Spleen (tissue), 11 donors: Measurements from ENCODE around the gene AKT1. TPM values are rescaled to one million over a fixed set of nuclear protein-coding genes. Genes with fewer than 3 reads are reported as not detected.

Experiments
- DNase-seq: peaks from one replicate; pipeline ENCODE4 v3.0.0-alpha.2; 2020
- H3K27ac ChIP-seq, 8 donors: fragments of 200-600 bp; sonication (generic) in 7 of 8; 1 replicate in 4 of 8; 2 replicates in 4 of 8; pipeline versions ENCODE4 v1.5.0 to v1.8.0; 2016 to 2021; ENCODE audit warnings: inconsistent platforms in 4 of 8, mild to moderate bottlenecking in 4 of 8, moderate library complexity in 1 of 8
- H3K27me3 ChIP-seq, 7 donors: fragments of 200-600 bp; sonication (generic) in 6 of 7; replicated peaks in 1 of 7; 1 replicate in 4 of 7; 2 replicates in 3 of 7; pipeline versions ENCODE4 v1.5.0 to v1.8.0; 2016 to 2021; ENCODE audit warnings: inconsistent platforms in 3 of 7, mild to moderate bottlenecking in 1 of 7
- H3K36me3 ChIP-seq, 6 donors: fragments of 200-600 bp; sonication (generic) in 5 of 6; 1 replicate in 4 of 6; 2 replicates in 2 of 6; pipeline versions ENCODE4 v1.5.0 to v1.8.0; 2016 to 2021; ENCODE audit warnings: inconsistent platforms in 2 of 6
- H3K4me1 ChIP-seq, 6 donors: fragments of 200-600 bp; sonication (generic) in 5 of 6; 1 replicate in 3 of 6; 2 replicates in 3 of 6; pipeline versions ENCODE4 v1.5.0 to v1.8.0; 2016 to 2021; ENCODE audit warnings: inconsistent platforms in 3 of 6
- H3K4me3 ChIP-seq, 8 donors: fragments of 200-600 bp; sonication (generic) in 7 of 8; 1 replicate in 4 of 8; 2 replicates in 4 of 8; pipeline versions ENCODE4 v1.5.0 to v1.8.0; 2016 to 2021; ENCODE audit warnings: inconsistent platforms in 4 of 8, mild to moderate bottlenecking in 4 of 8, moderate library complexity in 2 of 8
- H3K9me3 ChIP-seq, 8 donors: fragments of 200-600 bp; sonication (generic) in 7 of 8; 1 replicate in 4 of 8; 2 replicates in 4 of 8; pipeline versions ENCODE4 v1.5.0 to v1.8.0; 2016 to 2021; ENCODE audit warnings: inconsistent platforms in 4 of 8
- CTCF ChIP-seq, 11 experiments: fragments of 200-600 bp in 7 of 11; fragments of 450-650 bp in 4 of 11; sonication (generic) in 4 of 11; IDR thresholded peaks in 8 of 11; conservative IDR thresholded peaks in 3 of 11; 1 replicate in 7 of 11; 2 replicates in 4 of 11; pipeline versions ENCODE4 v1.4.0 to v1.8.0; 2016 to 2021; ENCODE audit warnings: antibody characterized with exemption in 11 of 11, inconsistent platforms in 4 of 11, mild to moderate bottlenecking in 1 of 11
- POLR2A ChIP-seq, 3 donors: fragments of 450-650 bp; IDR thresholded peaks; one replicate each; pipeline ENCODE4 v1.5.1; 2017; ENCODE audit warnings: antibody characterized with exemption in 3 of 3, mild to moderate bottlenecking in 1 of 3
- POLR2AphosphoS5 ChIP-seq, 3 donors: sonication (generic); formaldehyde crosslinking; IDR thresholded peaks; one replicate each; pipeline ENCODE4 v1.5.1; 2017; ENCODE audit warnings: antibody characterized with exemption in 3 of 3
- WGBS, 5 donors: extraction: QIAGEN DNeasy Blood & Tissue Kit in 3 of 5; methylation state at CpG; one replicate each; pipeline versions ENCODE4 v1.1.5 to v1.1.7; 2013 to 2018; 5-methylcytosine and 5-hydroxymethylcytosine counted together
- intact Hi-C: fragments of 100-400 bp; cut with DNase I; formaldehyde crosslinking; loops from one replicate; pipeline ENCODE4 v1.15.0; 2023; ENCODE audit warnings: low total_unique reads
- polyA plus RNA-seq, 3 donors: library from polyadenylated mRNA; stranded (reverse); fragments of 200-250 nt; gene quantifications; one replicate each; pipeline ENCODE4 v1.2.1, GENCODE V29; 2013
- total RNA-seq, 7 donors: library from RNA; depleted of rRNA in 3 of 7; stranded (reverse); fragments of >200 nt in 3 of 7; fragmentation: NEBNext Ultra II Directional in 4 of 7; extraction: Animal tissue kit (Norgen Biotek cat#: 25700) in 4 of 7; gene quantifications; one replicate each; pipeline versions ENCODE4 v1.1.0 to v1.2.1, GENCODE V29; 2016 to 2021
- donor health status: healthy with polysubstance abuse.
- donor health status: DM: no; HTN: no; CAD: no; lungs with moderate emphysema.
- donor health status: DM: no; HTN: no; CAD: no.
- donor health status: Bipolar disorder and iron deficiency.
- donor health status: healthy.
- donor health status: DM: no; HTN: no; CAD: no.
- donor health status: DM: yes; HTN: yes; CAD: no.

The AKT1 gene
- total and polyA plus RNA-seq, 10 donors: 56.2 to 184 (median 115) TPM

GRCh38 chr14:104741803-104742251, 53.7 kb downstream of the AKT1 start:
- Histone ChIP-seq H3K4me3 (no peak overlapping the region), H3K27ac (peak overlapping the region in 4 of 8 donors; percentile 14 to 56 (median 48)), H3K27me3 (no peaks in the 10 kb centered on the region), H3K4me1 (peaks cover 0 to 46% (median 21%) of the 10 kb centered on the region in 6 donors), H3K9me3 (no peaks in the 10 kb centered on the region), H3K36me3 (no peaks in the 10 kb centered on the region)
- DNase-seq: peak; percentile 72
- TF ChIP-seq POLR2A (IDR thresholded peaks at IDR 0.05) (no peak), POLR2AphosphoS5 (IDR thresholded peaks at IDR 0.05) (no peak), CTCF (IDR thresholded peaks at IDR 0.05 in 8 of 11, conservative IDR thresholded peaks at IDR 0.05 in 3 of 11) (no peak)
- 82 to 87% (median 86%) methylated on average over 3 to 23 of the region's 23 CpGs for WGBS, 5 donors
- intact Hi-C loops: no loop called here

GRCh38 chr14:104741108-104741802, 54.3 kb downstream of the AKT1 start:
- H3K36me3 ChIP-seq: no peaks in the 10 kb centered on the region
- WGBS, 5 donors: 72 to 85% (median 77%) methylated on average over 18 to 29 of the region's 29 CpGs
- H3K4me3 ChIP-seq: no peak overlapping the region
- intact Hi-C loops: no loop called here
- TF ChIP-seq POLR2AphosphoS5 (IDR thresholded peaks at IDR 0.05): peak; percentile 69 to 83 (median 77)
- TF ChIP-seq POLR2A (IDR thresholded peaks at IDR 0.05): no peak
- peak overlapping the region in 4 of 8 donors; percentile 14 to 56 (median 48) for H3K27ac ChIP-seq
- no peak for DNase-seq
- no peaks in the 10 kb centered on the region for H3K9me3 ChIP-seq
- peaks cover 0 to 52% (median 27%) of the 10 kb centered on the region in 6 donors for H3K4me1 ChIP-seq
- H3K27me3 ChIP-seq: no peaks in the 10 kb centered on the region

GRCh38 chr14:104739546-104740516, 55.7 kb downstream of the AKT1 start:
- Histone ChIP-seq H3K36me3 (no peaks in the 10 kb centered on the region), H3K4me3 (no peak overlapping the region), H3K4me1 (peaks cover 10 to 66% (median 41%) of the 10 kb centered on the region in 6 donors), H3K9me3 (no peaks in the 10 kb centered on the region), H3K27ac (no peak overlapping the region), H3K27me3 (no peaks in the 10 kb centered on the region)
- 80 to 89% (median 80%) methylated on average over 29 of the region's 29 CpGs for WGBS, 5 donors
- TF ChIP-seq POLR2AphosphoS5 (IDR thresholded peaks at IDR 0.05): no peak
- TF ChIP-seq CTCF (IDR thresholded peaks at IDR 0.05 in 8 of 11, conservative IDR thresholded peaks at IDR 0.05 in 3 of 11): no peak
- TF ChIP-seq POLR2A (IDR thresholded peaks at IDR 0.05): no peak
- no peak for DNase-seq
- intact Hi-C loops: no loop called here

DNA sequence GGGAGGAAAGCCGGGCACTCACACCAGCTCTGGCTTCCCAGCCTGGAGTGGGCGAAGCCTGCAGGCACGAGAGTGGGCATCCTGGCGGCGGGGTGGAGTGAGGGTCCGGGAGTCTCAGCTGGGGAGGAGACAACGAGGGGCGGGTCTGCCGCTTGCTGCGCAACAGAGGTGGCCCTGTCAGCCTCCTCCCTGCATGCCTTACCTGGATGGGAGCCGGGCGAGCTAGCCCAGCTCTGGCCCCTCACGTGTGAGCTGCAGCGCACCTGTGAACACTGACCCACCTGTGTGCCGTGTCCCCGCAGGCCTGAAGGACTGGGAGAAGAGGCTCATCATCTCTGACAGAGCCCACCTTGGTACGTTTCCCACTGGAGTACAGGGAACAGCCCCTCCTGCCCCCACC, 56.5 kb downstream of the AKT1 start:
- H3K27me3 ChIP-seq: no peaks in the 10 kb centered on the region
- no peaks in the 10 kb centered on the region for H3K9me3 ChIP-seq
- WGBS, 5 donors: 88 to 95% (median 94%) methylated on average over 13 to 17 of the region's 17 CpGs
- H3K4me3 ChIP-seq: no peak overlapping the region
- peaks cover 16 to 74% (median 49%) of the 10 kb centered on the region in 6 donors for H3K4me1 ChIP-seq
- no peak overlapping the region for H3K27ac ChIP-seq
- TF ChIP-seq CTCF (IDR thresholded peaks at IDR 0.05 in 8 of 11, conservative IDR thresholded peaks at IDR 0.05 in 3 of 11) (no peak), POLR2AphosphoS5 (IDR thresholded peaks at IDR 0.05) (no peak), POLR2A (IDR thresholded peaks at IDR 0.05) (no peak)
- intact Hi-C loops: no loop called here
- DNase-seq: no peak
- no peaks in the 10 kb centered on the region for H3K36me3 ChIP-seq
